Natural killer cell (primary cell): ENCODE results near the gene TP53I13. TPM values are rescaled to one million over a fixed set of nuclear protein-coding genes. Genes with fewer than 3 reads are reported as not detected.

Experiments
- ATAC-seq, 3 donors: fragments of 150-1000 bp in 2 of 3; fragments of 200-7000 bp in 1 of 3; cut with Tn5 transposase; 1 replicate in 1 of 3; 2 replicates in 2 of 3; pipeline ENCODE4 v1.10.0; 2021; ENCODE audit warnings: mild to moderate bottlenecking in 2 of 3, moderate library complexity in 2 of 3
- DNase-seq, 2 donors: peaks; one replicate each; pipeline versions ENCODE4 v3.0.0 to v3.0.0-alpha.2; 2013 to 2021; ENCODE audit warnings: mixed read lengths in 1 of 2
- H3K27ac ChIP-seq: one replicate; pipeline ENCODE4 v1.5.1; 2013; ENCODE audit warnings: mild to moderate bottlenecking, low read length
- H3K27me3 ChIP-seq: one replicate; pipeline ENCODE4 v1.6.1; 2013; ENCODE audit warnings: low read length; ENCODE audit not compliant: control insufficient read depth, insufficient read depth
- H3K36me3 ChIP-seq: one replicate; pipeline ENCODE4 v1.6.1; 2013; ENCODE audit warnings: low read length; ENCODE audit not compliant: control insufficient read depth, insufficient read depth
- H3K4me1 ChIP-seq: one replicate; pipeline ENCODE4 v1.6.1; 2013; ENCODE audit warnings: low read length; ENCODE audit not compliant: control insufficient read depth, insufficient read depth
- H3K4me3 ChIP-seq: one replicate; pipeline ENCODE4 v1.5.1; 2013; ENCODE audit warnings: low read length
- H3K9me3 ChIP-seq: one replicate; pipeline ENCODE4 v1.6.1; 2013; ENCODE audit warnings: low read length; ENCODE audit not compliant: control insufficient read depth, insufficient read depth
- H3K27ac Mint-ChIP-seq, 2 donors: one replicate each; pipeline ENCODE4 v1.8.0; 2022; ENCODE audit warnings: mild to moderate bottlenecking in 2 of 2, mixed read lengths in 2 of 2, moderate library complexity in 1 of 2
- H3K27me3 Mint-ChIP-seq, 2 donors: one replicate each; pipeline ENCODE4 v1.8.0; 2022; ENCODE audit warnings: low read depth in 2 of 2, mixed read lengths in 2 of 2
- H3K36me3 Mint-ChIP-seq: one replicate; pipeline ENCODE4 v1.8.0; 2022; ENCODE audit warnings: mixed read lengths
- H3K4me1 Mint-ChIP-seq, 2 donors: one replicate each; pipeline ENCODE4 v1.8.0; 2022; ENCODE audit warnings: mixed read lengths in 2 of 2
- H3K4me3 Mint-ChIP-seq: one replicate; pipeline ENCODE4 v1.8.0; 2022; ENCODE audit warnings: mild to moderate bottlenecking, moderate library complexity, mixed read lengths
- H3K9me3 Mint-ChIP-seq, 2 donors: one replicate each; pipeline ENCODE4 v1.8.0; 2022; ENCODE audit warnings: mixed read lengths in 2 of 2
- CTCF ChIP-seq: fragments of 200-600 bp; IDR thresholded peaks from one replicate; pipeline ENCODE4 v1.8.0; 2022; ENCODE audit warnings: antibody characterized with exemption
- WGBS: methylation state at CpG from one replicate; pipeline ENCODE4 v1.1.7; 2013; ENCODE audit warnings: missing lambda C conversion rate; ENCODE audit not compliant: insufficient coverage; 5-methylcytosine and 5-hydroxymethylcytosine counted together
- intact Hi-C: fragments of 100-400 bp; cut with micrococcal nuclease; formaldehyde crosslinking; loops from one replicate; pipeline ENCODE4 v1.14.2; 2022
- total RNA-seq, 4 donors: library from RNA; stranded (reverse); fragments of 120-200 nt in 1 of 4; gene quantifications; one replicate each; pipeline versions ENCODE4 v1.2.3 to v1.2.4, GENCODE V29; 2013 to 2022

Gene TP53I13
- total RNA-seq, 3 donors from 2014 or later (not counting 1 experiment from before 2014, with no cell fraction given) = 122 to 148 (median 148) TPM

GRCh38 chr17:29565643-29566472 is 2.6 kb upstream of the TP53I13 start:
- TF ChIP-seq CTCF = no peak
- Histone ChIP-seq H3K4me1 (peaks cover 62% of the 10 kb centered on the region), H3K4me3 (peak overlapping the region; percentile 80), H3K27me3 (no peaks in the 10 kb centered on the region), H3K27ac (peak overlapping the region; percentile 59), H3K9me3 (no peaks in the 10 kb centered on the region), H3K36me3 (peaks cover 6% of the 10 kb centered on the region)
- no peaks in the 10 kb centered on the region for H3K9me3 Mint-ChIP-seq
- ATAC-seq = peak; percentile 3 to 28 (median 14)
- H3K27ac Mint-ChIP-seq = peak overlapping the region; percentile 93 to 94
- intact Hi-C loops = loop anchor here (10.0 kb wide), 1 partner anchor 49 kb away; no protein-coding TSS in a partner anchor
- H3K27me3 Mint-ChIP-seq = no peaks in the 10 kb centered on the region
- no peaks in the 10 kb centered on the region for H3K36me3 Mint-ChIP-seq
- peak overlapping the region; percentile 97 for H3K4me3 Mint-ChIP-seq
- peak; percentile 52 to 78 for DNase-seq
- 6% methylated on average over 55 of the region's 55 CpGs for WGBS
- peaks cover 50 to 64% of the 10 kb centered on the region in 2 donors for H3K4me1 Mint-ChIP-seq

- ATAC-seq = peak; percentile 39 to 61 (median 58)
- H3K36me3 Mint-ChIP-seq = no peaks in the 10 kb centered on the region
- TF ChIP-seq CTCF = no peak
- H3K9me3 Mint-ChIP-seq = no peaks in the 10 kb centered on the region
- Histone ChIP-seq H3K4me3 (peak within 1 kb of the TSS; percentile 96), H3K36me3 (peaks cover 6% of the 10 kb centered on the region), H3K27me3 (no peaks in the 10 kb centered on the region), H3K27ac (peak within 1 kb of the TSS; percentile 83), H3K4me1 (peaks cover 58% of the 10 kb centered on the region), H3K9me3 (no peaks in the 10 kb centered on the region)
- WGBS = under 1% methylated on average over 94 of the region's 94 CpGs
- intact Hi-C loops = loop anchor here (10.0 kb wide), 1 partner anchor 48 kb away; no protein-coding TSS in a partner anchor
- peaks cover 51 to 61% of the 10 kb centered on the region in 2 donors for H3K4me1 Mint-ChIP-seq
- DNase-seq = peak; percentile 67 to 79
- H3K27me3 Mint-ChIP-seq = no peaks in the 10 kb centered on the region
- peak within 1 kb of the TSS; percentile 93 to 94 for H3K27ac Mint-ChIP-seq
- H3K4me3 Mint-ChIP-seq = peak within 1 kb of the TSS; percentile 99
Observed at GRCh38 chr17:29566473-29567303, 1.8 kb upstream of the TP53I13 start, which contains the start of gene ABHD15. Gene ABHD15 (minus strand): TSS chr17:29567037. CDS start chr17:29566966, 71 bp downstream.

GRCh38 chr17:29567304-29567553 is 1.3 kb upstream of the TP53I13 start:
- no peaks in the 10 kb centered on the region for H3K27me3 Mint-ChIP-seq
- Histone ChIP-seq H3K36me3 (peaks cover 6% of the 10 kb centered on the region), H3K27me3 (no peaks in the 10 kb centered on the region), H3K4me1 (peaks cover 55% of the 10 kb centered on the region), H3K27ac (peak overlapping the region; percentile 83), H3K9me3 (no peaks in the 10 kb centered on the region), H3K4me3 (peak overlapping the region; percentile 96)
- H3K27ac Mint-ChIP-seq = peak overlapping the region; percentile 93 to 94
- no peak for TF ChIP-seq CTCF
- H3K9me3 Mint-ChIP-seq = no peaks in the 10 kb centered on the region
- intact Hi-C loops = loop anchor here (10.0 kb wide), 1 partner anchor 48 kb away; no protein-coding TSS in a partner anchor
- H3K4me3 Mint-ChIP-seq = peak overlapping the region; percentile 99
- DNase-seq (no peak), ATAC-seq (peak; percentile 6 to 25 (median 10))
- peaks cover 46 to 56% of the 10 kb centered on the region in 2 donors for H3K4me1 Mint-ChIP-seq
- WGBS = under 1% methylated on average over 27 of the region's 27 CpGs
- no peaks in the 10 kb centered on the region for H3K36me3 Mint-ChIP-seq
